ENCODE measurements around the gene LRP1B.

Gene LRP1B

DNA sequence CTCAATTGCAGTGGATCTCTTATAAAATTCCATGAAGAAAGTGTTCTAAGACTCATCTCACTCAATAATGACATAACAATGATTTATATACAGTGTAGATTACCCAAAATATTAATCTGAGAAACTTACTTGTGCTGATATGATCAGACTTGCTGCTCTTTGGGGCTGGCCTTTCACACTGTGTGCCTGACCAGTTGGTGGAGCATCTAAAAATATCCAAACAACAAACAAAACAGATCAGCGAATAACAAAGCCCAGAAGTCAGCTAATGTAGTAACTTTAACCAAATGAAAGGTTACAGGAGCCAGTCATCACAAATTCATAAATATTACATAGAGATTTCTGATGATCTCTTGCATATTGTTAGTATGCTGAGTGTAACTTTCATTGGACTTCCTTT is 1883.9 kb downstream of the LRP1B start:
- no peak for DNase-seq (ENCODE audit: low spot score)

DNA sequence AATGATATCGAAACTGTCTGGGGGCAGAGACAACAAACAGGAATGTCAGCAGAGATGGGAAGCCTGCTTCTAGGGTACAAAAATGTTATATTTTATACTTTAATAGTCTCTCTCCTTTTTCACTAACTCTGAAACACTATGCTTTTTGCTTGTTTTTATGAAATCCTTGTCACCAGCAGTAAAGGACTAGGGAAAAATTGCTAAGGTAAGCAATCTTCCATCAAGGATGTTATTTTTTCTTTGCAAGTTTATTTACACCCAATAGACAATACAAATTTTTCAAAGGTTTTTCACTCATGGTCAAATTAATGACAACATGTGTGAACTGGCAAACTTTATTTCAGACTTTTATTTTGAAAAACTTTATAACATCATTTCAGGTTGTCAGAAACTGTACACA is 1884.8 kb downstream of the LRP1B start:
- no peak for DNase-seq (ENCODE audit: low spot score)

DNA sequence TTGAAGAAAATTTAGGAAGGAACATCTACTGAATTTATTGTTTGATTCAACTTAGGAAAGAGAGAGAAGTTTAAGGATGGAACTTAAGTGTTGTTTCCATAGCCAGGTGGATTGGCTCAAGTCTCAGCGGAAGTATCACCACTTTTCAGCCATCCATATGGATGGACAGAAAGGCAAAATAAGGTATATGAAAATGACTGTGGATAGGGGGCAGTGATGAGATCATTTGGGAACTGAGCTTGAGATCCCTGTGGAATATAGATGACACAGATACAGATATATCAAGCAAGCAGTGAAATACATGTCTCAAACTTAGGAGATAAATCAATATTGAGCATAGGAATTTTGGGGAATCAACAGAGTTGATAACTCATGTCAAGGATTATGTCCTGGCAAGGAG is 1887.9 kb downstream of the LRP1B start:
- DNase-seq (ENCODE audit: low spot score) = no peak

DNA sequence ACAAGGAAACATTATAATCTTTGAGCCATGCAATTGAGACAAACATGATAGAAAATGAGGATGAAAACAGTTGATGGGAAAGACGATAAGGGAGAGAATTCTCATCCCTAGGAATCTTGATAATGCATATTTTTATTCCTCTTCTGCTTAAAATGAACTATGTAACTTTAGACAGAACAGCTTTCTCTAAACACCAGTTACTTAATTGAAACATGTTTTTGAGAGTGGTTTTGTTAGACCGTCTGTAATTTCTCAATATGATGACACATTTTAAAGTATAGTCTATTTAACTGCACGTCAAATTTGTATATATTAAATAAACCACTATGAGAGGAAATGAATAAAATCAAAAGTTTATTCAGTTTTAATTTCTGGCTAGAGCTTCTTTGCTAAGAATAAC is 1896.7 kb downstream of the LRP1B start:
- DNase-seq (ENCODE audit: low spot score) = no peak

DNA sequence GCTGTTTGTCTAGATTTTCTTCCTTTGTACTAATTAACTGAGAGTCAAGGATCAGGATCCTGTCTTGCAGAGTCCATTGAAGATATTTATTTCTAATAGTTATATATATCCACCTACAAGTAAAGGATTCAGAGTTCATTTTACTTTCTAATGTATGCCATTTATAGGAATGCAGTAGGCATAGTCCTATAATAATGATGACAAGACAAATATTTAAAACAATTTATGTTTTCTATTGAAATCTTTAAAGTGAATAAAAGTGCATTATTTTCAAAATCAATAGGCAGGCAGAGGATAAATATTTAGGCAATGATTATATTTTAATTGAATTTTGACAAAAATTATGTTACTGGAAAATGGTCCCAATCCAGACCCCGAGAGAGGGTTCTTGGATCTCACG is 1919.9 kb downstream of the LRP1B start:
- DNase-seq (ENCODE audit: low spot score) = no peak

DNA sequence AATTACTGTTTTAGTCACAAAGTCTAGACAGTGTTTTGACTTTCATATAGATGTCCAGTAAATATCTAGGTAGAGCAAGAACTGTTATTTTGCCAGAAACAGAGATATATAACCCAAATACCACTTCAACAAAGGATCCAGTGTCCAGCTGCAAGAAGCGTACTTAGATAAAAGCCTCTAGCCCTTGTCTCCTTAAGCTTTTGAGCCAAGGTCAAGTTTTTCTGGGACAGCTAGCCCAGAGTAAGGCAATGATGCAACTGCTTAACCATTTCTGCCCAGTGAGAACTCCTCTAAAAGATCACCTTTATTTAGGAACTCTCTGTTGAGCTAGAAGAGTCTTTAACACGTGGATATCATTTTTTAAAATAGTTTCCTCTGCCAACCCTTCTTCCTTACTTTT is 1925.7 kb downstream of the LRP1B start:
- DNase-seq (ENCODE audit: low spot score) = no peak

DNA sequence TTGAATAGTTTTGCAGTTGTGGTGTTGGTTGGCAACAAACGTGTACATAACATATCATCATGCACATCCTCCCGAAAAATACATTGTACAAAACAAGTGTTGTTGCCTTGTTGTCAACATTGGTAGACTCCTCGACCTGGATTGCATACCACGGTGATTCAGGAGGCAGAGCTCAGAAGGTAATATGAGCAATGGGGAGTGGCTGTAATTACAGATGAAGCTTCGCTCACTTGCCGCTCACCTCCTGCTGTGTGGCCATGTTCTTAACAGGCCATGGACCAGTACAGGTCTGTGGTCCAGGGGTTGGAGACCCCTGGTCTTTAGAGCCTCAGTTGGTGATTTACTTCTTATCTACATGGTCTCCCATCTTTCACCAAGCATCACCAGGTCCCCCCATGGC is 1927.5 kb downstream of the LRP1B start:
- no peak for DNase-seq (ENCODE audit: low spot score)

- DNase-seq (ENCODE audit: low spot score) = no peak
Measured at GRCh38 chr2:140201572-140201971, 1929.2 kb downstream of the LRP1B start.

DNA sequence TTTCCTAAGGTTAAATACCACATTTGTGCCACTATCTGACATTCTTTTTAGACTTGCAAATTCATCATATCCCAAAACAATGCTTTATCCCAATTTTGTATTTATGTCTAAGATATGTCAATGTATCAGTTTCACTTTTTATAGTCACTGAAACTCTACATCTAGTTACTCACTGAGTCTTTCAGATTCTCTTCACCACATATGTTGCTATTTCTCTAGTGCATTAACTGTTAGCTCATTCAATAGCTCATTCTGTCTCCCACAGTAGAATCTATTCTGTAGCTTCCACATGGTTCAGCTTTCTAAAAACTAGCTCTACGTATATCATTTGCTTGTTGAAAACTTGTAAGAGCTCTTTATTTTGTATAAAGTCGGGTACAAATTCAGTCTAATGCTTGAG is 1930.1 kb downstream of the LRP1B start:
- no peak for DNase-seq (ENCODE audit: low spot score)

DNA sequence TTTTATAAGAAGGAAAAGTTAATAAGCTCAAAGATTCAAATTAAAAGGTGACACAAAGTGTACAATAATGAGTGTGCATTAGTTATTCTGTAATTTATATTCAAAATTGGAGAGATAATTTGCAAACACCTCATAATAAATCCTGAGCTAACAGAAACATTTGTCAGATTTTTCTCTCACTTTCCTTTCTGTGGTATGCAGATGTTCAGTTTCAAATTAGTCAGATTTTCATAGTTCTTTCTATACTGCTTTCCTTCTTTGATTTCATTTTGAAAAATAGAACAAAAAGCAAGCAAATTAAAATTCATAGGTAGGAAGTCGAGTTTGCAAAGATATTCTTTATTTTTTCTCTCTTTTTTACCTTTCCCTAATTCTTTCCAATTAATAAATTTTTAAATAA is 1930.5 kb downstream of the LRP1B start:
- no peak for DNase-seq (ENCODE audit: low spot score)

- DNase-seq (ENCODE audit: low spot score) = no peak
Measured at GRCh38 chr2:140199312-140199711, 1931.5 kb downstream of the LRP1B start.

DNA sequence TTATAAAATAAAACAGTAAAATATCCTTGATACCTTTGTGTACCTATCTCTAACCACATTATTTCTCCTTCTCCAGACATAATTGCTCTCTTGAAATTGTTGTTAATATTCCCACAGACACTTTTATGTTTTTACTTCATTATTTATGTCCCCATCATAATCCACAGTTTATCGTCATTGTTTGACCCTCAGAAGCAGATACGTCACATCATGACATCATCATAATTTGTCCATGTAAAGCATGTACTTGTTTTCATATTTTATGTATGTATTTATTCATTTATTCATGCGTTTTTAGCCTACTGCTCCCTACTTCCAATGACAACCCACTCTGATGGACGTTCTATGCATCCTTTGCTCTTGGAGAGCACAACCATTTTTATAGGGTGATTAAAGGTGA is 1943.7 kb downstream of the LRP1B start:
- DNase-seq (ENCODE audit: low spot score) = no peak

- no peak for DNase-seq (ENCODE audit: low spot score)
Measured at GRCh38 chr2:140186313-140186712, 1944.5 kb downstream of the LRP1B start.

- DNase-seq (ENCODE audit: low spot score) = no peak
Measured at GRCh38 chr2:140185076-140185475, 1945.7 kb downstream of the LRP1B start.

DNA sequence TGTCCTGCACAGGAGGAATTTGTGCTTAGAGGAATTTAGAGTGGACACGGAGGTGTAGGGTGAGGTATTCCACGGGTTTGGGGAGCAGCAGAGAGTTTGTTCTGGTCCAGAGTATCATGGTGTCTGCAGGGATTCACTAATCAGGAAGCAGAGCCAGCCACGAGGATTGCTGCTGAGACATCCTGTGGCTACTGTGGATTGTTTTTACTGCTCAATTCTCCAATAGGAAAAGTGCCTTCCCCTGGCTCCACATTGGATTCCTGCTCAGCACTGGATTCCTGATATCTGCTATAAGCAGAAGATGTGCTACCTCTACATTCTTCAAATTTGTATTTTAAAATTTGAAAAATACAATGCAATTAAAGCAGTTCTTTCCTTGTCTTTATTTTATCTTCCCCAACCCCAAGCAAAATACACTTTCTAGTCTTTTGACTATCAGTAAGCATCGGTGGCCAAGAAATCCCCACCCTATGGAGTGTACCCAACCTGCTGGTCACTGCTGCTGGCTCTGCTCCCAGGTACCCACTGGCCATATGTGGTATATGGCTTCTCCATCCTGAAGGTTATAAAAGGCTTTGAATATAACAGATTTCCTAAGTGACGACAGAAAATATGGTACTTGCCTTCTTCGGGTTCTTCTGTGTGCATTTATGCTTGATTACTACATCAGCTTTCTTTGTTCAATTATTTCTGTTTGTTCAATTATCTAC is 1947.6 kb downstream of the LRP1B start:
- no peak for DNase-seq (ENCODE audit: low spot score)
